GM13976 (cell line): Measurements from ENCODE around the gene PTGDS.

Source experiments
- DNase-seq: peaks from one replicate; pipeline ENCODE4 v3.0.0; 2012; ENCODE audit warnings: low spot score
- in situ Hi-C: fragments of 300-500 bp; cut with MboI; formaldehyde crosslinking; loops from one replicate; pipeline ENCODE4 v1.12.0; 2022; ENCODE audit warnings: low sequenced_read_pairs, mixed read lengths, inconsistent platforms; ENCODE audit not compliant: unreplicated experiment
- TF ChIP-seq, protein P1 (sequence below): IDR thresholded peaks from 2 replicates; pipeline ENCODE4 v1.5.1; 2012; ENCODE audit warnings: borderline replicate concordance, mild to moderate bottlenecking; ENCODE audit not compliant: insufficient read depth; ENCODE audit errors: extremely low read depth, missing control alignments, control extremely low read depth

Gene PTGDS

DNA sequence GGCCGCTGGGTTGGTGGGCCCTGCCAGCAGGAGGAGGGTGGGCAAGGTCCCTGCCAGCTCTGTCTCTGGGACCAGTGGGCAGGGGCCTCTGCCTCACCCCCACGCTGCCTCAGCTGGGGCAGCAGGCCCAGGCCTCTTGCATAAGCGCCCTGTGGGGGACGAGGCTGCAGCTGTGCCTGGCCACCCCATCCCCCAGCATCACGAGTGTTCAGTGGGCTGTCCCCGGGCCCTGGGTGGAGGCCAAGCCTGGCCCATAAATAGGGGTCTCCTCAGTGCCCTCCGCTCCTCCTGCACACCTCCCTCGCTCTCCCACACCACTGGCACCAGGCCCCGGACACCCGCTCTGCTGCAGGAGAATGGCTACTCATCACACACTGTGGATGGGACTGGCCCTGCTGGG, at the start of gene PTGDS:
PTGDS (plus strand) TSS at position 282 of the 400 bp plus-strand sequence; CDS start at position 357, 75 bp downstream.
- TF ChIP-seq, protein P1, sequence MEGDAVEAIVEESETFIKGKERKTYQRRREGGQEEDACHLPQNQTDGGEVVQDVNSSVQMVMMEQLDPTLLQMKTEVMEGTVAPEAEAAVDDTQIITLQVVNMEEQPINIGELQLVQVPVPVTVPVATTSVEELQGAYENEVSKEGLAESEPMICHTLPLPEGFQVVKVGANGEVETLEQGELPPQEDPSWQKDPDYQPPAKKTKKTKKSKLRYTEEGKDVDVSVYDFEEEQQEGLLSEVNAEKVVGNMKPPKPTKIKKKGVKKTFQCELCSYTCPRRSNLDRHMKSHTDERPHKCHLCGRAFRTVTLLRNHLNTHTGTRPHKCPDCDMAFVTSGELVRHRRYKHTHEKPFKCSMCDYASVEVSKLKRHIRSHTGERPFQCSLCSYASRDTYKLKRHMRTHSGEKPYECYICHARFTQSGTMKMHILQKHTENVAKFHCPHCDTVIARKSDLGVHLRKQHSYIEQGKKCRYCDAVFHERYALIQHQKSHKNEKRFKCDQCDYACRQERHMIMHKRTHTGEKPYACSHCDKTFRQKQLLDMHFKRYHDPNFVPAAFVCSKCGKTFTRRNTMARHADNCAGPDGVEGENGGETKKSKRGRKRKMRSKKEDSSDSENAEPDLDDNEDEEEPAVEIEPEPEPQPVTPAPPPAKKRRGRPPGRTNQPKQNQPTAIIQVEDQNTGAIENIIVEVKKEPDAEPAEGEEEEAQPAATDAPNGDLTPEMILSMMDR = no peak
- in situ Hi-C loops = no loop called here
- DNase-seq = no peak

DNA sequence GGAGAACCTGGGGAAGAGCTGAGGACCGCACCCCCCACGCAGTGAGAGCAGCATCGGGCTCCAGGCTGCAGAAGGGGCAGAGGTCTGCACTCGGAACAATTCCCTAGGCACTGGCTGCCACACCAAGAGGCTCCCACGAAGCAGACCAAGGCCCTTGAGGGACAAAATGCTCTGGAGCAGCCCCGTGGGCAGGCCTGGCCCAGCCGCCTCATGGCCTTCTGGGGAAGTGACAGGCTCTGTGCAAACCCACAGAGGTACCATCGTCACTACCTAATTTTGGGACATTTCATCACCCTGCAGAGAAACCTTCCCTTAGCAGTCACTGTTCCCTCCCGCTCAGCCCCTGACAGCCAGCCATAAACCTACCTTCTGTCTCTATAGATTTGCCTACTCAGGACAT, 48.7 kb upstream of the PTGDS start:
- no peak for DNase-seq
- in situ Hi-C loops = no loop called here
- TF ChIP-seq, protein P1 = no peak

DNA sequence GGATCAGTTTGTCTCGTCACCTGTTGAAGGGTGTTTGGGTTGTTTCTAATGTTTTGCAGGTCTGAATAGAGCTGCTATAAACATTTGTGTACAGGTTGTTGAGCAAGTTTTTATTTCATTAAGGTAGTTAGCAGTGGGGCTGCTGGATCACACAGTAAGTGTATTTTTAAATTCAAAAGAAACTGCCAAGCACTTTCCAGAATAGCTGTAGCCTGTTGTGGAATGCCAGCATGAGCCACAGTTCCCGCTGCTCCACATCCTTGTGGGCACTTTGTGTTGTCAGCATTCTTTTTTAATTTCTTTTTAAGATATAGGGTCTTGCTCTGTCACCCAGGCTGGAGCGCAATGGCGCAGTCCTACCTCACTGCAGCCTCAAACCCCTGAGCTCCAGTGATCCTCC, 47.3 kb upstream of the PTGDS start:
- no peak for DNase-seq
- in situ Hi-C loops = no loop called here

DNA sequence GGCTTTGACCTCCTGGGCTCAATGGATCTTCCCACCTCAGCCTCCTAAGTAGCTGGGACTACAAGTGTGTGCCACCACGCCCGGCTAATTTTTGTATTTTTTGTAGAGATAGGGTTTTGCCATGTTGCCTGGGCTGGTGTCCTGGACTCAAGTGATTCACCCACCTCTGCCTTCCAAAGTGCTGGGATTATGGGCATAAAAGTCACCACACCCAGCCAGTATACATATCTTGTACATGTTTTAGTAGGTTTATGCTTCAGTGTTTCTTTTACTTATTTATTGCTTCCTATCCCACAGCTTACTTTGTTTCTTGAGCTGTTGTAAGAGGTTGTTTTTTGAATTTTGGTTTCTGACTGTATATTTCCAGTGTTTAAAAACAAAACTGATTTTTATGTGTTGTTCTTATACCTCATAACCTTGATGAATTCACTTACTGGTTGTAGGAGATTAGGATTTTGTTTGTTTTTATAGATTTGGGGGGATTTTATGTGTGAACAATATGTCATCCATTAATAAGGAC, 45.6 kb upstream of the PTGDS start:
- TF ChIP-seq, protein P1 = no peak

More for the DNA sequence above, 47.3 kb upstream of the PTGDS start:
- TF ChIP-seq, protein P1 = no peak

DNA sequence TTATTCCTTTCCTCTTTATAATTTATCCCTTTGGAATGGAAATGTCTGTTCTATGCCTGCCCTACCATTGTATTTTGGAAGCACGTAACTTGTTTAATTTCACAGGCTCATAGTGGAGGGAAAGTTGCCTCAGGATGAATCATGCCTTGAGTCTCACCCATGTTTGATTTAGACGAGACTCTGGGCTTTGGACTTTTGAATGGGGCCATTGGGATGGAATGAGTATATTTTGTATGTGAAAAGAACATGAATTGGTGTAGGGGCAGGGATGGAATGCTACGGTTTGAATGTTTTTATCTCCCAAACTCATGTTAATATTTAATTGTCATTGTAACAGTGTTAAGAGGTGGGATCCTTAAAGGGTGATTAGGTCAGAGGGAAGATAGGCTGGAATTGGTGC, 43.0 kb upstream of the PTGDS start:
- TF ChIP-seq, protein P1 = no peak
- DNase-seq = no peak
- in situ Hi-C loops = no loop called here

More for the DNA sequence above, 45.6 kb upstream of the PTGDS start:
- DNase-seq = no peak
- in situ Hi-C loops = no loop called here

DNA sequence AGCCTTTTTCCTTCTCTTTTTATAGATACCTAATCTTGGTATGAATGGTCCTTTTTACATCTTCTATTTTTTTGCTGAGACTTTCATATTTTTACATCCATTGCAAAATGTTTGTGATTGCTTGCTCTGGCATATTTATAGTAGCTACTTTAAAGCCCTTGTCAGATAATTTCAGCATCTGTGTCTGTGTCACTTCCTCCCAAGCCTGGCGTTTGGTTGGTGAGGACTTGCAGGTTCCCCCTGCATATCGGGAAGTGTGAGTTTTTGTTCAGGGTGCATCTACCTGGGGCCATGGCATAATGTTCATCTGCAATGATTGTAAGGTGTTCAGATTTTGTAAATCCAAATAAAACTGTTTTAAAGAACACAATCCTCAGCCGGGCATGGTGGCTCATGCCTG, 41.7 kb upstream of the PTGDS start:
- in situ Hi-C loops = no loop called here
- TF ChIP-seq, protein P1 = no peak
- DNase-seq = no peak
